PC-9 (cell line): ENCODE results near the gene CCNL2.

Experiments
- CTCF ChIP-seq: fragments of 200-600 bp; sonication (generic); conservative IDR thresholded peaks from 2 replicates; pipeline ENCODE4 v1.6.1; 2017; ENCODE audit warnings: mixed run types, antibody characterized with exemption, mild to moderate bottlenecking, moderate library complexity
- EZH2 ChIP-seq: fragments of 200-600 bp; sonication (generic); IDR thresholded peaks from 2 replicates; pipeline ENCODE4 v1.8.0; 2017; ENCODE audit warnings: antibody characterized with exemption, low read depth

DNA sequence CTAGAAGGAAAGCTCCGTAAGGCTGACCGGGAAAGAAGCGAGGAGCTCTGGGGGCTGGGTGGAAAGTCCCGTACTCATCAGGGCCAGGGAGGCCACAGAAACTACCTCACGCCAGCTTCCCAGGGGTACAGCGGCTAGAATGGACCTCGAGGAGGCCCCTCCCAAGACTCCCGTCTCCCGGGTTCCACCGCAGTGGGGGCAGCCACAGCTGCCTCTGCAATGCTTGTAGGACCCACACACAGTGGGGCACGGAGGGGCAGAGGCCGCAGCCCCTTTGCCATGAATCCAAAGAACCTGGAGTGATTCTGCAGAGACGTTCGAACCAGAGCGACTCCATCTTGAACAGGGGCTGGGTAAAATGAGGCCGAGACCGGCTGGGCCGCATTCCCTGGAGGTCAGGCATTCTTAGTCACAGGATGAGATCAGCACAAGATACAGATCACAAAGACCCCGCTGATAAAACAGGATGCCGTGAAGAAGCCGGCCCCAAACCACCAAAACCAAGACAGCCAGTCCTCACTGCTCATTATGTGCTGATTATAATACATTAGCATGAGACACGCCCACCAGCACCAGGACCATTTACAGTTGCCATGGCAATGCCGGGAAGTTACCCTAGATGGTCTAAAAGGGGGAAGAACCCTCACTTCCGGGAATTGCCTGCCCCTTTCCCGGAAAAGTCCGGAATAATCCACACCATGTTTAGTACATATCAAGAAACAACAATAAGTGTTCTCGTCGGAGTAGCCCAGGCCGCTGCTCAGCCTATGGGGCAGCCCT lies 23.5 kb upstream of the CCNL2 start:
- TF ChIP-seq CTCF = no peak
- no peak for TF ChIP-seq EZH2
